A673 (cell line): ENCODE measurements around the gene SORD. TPM values are rescaled to one million over a fixed set of nuclear protein-coding genes. Genes with fewer than 3 reads are reported as not detected.
"Not testable (repeated sequence)": the region's sequence is repeated elsewhere in the genome, so short reads cannot be mapped to it uniquely, and the experiment has no call there.

ENCODE experiments used
- BruUV-seq: library from RNA; stranded (reverse); fragments of 400-500 nt; replicated peaks from 2 replicates; lab custom pipeline; 2021; lab: Mats Ljungman, UMichigan
- CTCF ChIA-PET: fragments of 300-600 bp; sonication (Branson Sonifier 250); formaldehyde crosslinking; loops from one replicate; lab custom pipeline; 2022; ENCODE audit warnings: antibody characterized with exemption; lab: Charles Lee
- POLR2A ChIA-PET: fragments of 300-600 bp; sonication (Branson Sonifier 250); formaldehyde crosslinking; loops from one replicate; lab custom pipeline; 2022; ENCODE audit warnings: antibody characterized with exemption; ENCODE audit not compliant: low non-redundant PET; lab: Charles Lee
- DNase-seq: peaks from one replicate; pipeline ENCODE4 v3.0.0-alpha.2; 2015; ENCODE audit warnings: low spot score
- H3K27ac ChIP-seq: fragments of 200-600 bp; sonication (generic); 2 replicates; pipeline ENCODE4 v1.5.1; 2016; ENCODE audit warnings: mixed run types, low read depth, mild to moderate bottlenecking, mixed read lengths, antibody characterized with exemption, low read length; ENCODE audit not compliant: poor library complexity, severe bottlenecking
- H3K27me3 ChIP-seq: fragments of 200-600 bp; sonication (generic); replicated peaks from 2 replicates; pipeline ENCODE4 v1.6.1; 2017; ENCODE audit warnings: mixed run types, low read depth, mild to moderate bottlenecking, mixed read lengths, antibody characterized with exemption, low read length; ENCODE audit not compliant: insufficient read depth, poor library complexity
- H3K36me3 ChIP-seq: fragments of 200-600 bp; sonication (generic); 2 replicates; pipeline ENCODE4 v1.6.1; 2016; ENCODE audit warnings: mixed run types, mild to moderate bottlenecking, mixed read lengths, antibody characterized with exemption, low read length; ENCODE audit not compliant: insufficient read depth, poor library complexity, severe bottlenecking
- H3K4me1 ChIP-seq: fragments of 200-600 bp; sonication (generic); 2 replicates; pipeline ENCODE4 v1.6.1; 2017; ENCODE audit warnings: mixed run types, mild to moderate bottlenecking, mixed read lengths, antibody characterized with exemption, low read length; ENCODE audit not compliant: insufficient read depth, poor library complexity, severe bottlenecking
- H3K4me3 ChIP-seq: fragments of 200-600 bp; sonication (generic); 2 replicates; pipeline ENCODE4 v1.5.1; 2016; ENCODE audit warnings: low read depth, mixed run types, mild to moderate bottlenecking, mixed read lengths, low read length; ENCODE audit not compliant: poor library complexity, severe bottlenecking
- H3K9me3 ChIP-seq: fragments of 200-600 bp; sonication (generic); 2 replicates; pipeline ENCODE4 v1.6.1; 2016; ENCODE audit warnings: mixed run types, low read depth, mild to moderate bottlenecking, mixed read lengths, antibody characterized with exemption, low read length; ENCODE audit not compliant: poor library complexity, severe bottlenecking
- CTCF ChIP-seq: fragments of 300-800, 200-600 bp; sonication (generic); conservative IDR thresholded peaks from 2 replicates; pipeline ENCODE4 v1.5.1; 2017; ENCODE audit warnings: low read depth, mild to moderate bottlenecking, antibody characterized with exemption, low read length, moderate library complexity, mixed read lengths
- EZH2 ChIP-seq: fragments of 200-600 bp; sonication (generic); IDR thresholded peaks from 2 replicates; pipeline ENCODE4 v1.6.1; 2017; ENCODE audit warnings: borderline replicate concordance, low read depth, mild to moderate bottlenecking, mixed read lengths, antibody characterized with exemption, low read length; ENCODE audit not compliant: poor library complexity, severe bottlenecking
- intact Hi-C: fragments of 100-400 bp; cut with micrococcal nuclease; formaldehyde crosslinking; loops from one replicate; pipeline ENCODE4 v1.10.0; 2022; ENCODE audit not compliant: unreplicated experiment
- total RNA-seq: library from RNA; stranded (reverse); gene quantifications from 2 replicates; pipeline ENCODE4 v1.2.3, GENCODE V29; 2021

Gene SORD
- total RNA-seq, 1 experiment from 2014 or later, result 286 TPM

- H3K4me1 ChIP-seq, CTCF ChIA-PET, H3K27me3 ChIP-seq, DNase-seq, H3K4me3 ChIP-seq, H3K27ac ChIP-seq, POLR2A ChIA-PET, BruUV-seq, H3K36me3 ChIP-seq, H3K9me3 ChIP-seq, intact Hi-C loops: not testable (repeated sequence)
These were observed 56.7 kb downstream of the SORD start for GRCh38 chr15:45079628-45080246.

- H3K4me3 ChIP-seq, H3K27ac ChIP-seq, POLR2A ChIA-PET, BruUV-seq, DNase-seq, H3K4me1 ChIP-seq, H3K36me3 ChIP-seq, intact Hi-C loops, H3K27me3 ChIP-seq, H3K9me3 ChIP-seq: not testable (repeated sequence)
- CTCF ChIA-PET, result interaction anchor here (0.7 kb wide), 1 partner anchor 29 kb away, joined by 3 read pairs; no protein-coding TSS in a partner anchor
These were observed 57.6 kb downstream of the SORD start for GRCh38 chr15:45080593-45080992.

GRCh38 chr15:45082412-45082811, 59.4 kb downstream of the SORD start:
- H3K27ac ChIP-seq, DNase-seq, intact Hi-C loops, H3K36me3 ChIP-seq, BruUV-seq, H3K9me3 ChIP-seq, H3K4me3 ChIP-seq, CTCF ChIA-PET, H3K27me3 ChIP-seq, H3K4me1 ChIP-seq, POLR2A ChIA-PET: not testable (repeated sequence)

GRCh38 chr15:45083223-45083622, 60.2 kb downstream of the SORD start:
- H3K36me3 ChIP-seq, result no peaks in the 10 kb centered on the region
- no peaks in the 10 kb centered on the region for H3K4me1 ChIP-seq
- no peaks in the 10 kb centered on the region for H3K27me3 ChIP-seq
- POLR2A ChIA-PET, result no interaction called here
- TF ChIP-seq EZH2 (no peak), CTCF (no peak)
- BruUV-seq, result no TSS peak
- no peaks in the 10 kb centered on the region for H3K9me3 ChIP-seq
- no peak for DNase-seq
- no peak overlapping the region for H3K4me3 ChIP-seq
- intact Hi-C loops, result no loop called here
- no peak overlapping the region for H3K27ac ChIP-seq
- CTCF ChIA-PET, result no interaction called here
